PC-3 (cell line): ENCODE data around the gene GRIP2. TPM values are rescaled to one million over a fixed set of nuclear protein-coding genes. Genes with fewer than 3 reads are reported as not detected.
A peak's percentile ranks its signal among the peaks of the same experiment; 100 is the strongest.

Experiments
- ATAC-seq: fragments of 200-7000 bp; cut with Tn5 transposase; 2 replicates; pipeline ENCODE4 v1.9.1; 2020; ENCODE audit warnings: mild to moderate bottlenecking, moderate library complexity
- BruUV-seq: library from RNA; stranded (reverse); fragments of 400-500 nt; replicated peaks from 2 replicates; lab custom pipeline; 2021; lab: Mats Ljungman, UMichigan
- CTCF ChIA-PET: fragments of 300-600 bp; sonication (Branson Sonifier 250); formaldehyde crosslinking; loops from one replicate; lab custom pipeline; 2022; ENCODE audit warnings: antibody characterized with exemption; lab: Charles Lee
- POLR2A ChIA-PET: fragments of 300-600 bp; sonication (Branson Sonifier 250); formaldehyde crosslinking; loops from one replicate; lab custom pipeline; 2022; ENCODE audit warnings: antibody characterized with exemption; ENCODE audit not compliant: unreplicated experiment; lab: Charles Lee
- DNase-seq: peaks from one replicate; pipeline ENCODE4 v3.0.0-alpha.2; 2015
- H2AFZ ChIP-seq: fragments of 300-600 bp; sonication (generic); 2 replicates; pipeline ENCODE4 v1.6.0; 2016; ENCODE audit warnings: antibody characterized with exemption, low read length
- H3F3A ChIP-seq: fragments of 300-600 bp; sonication (generic); one replicate; pipeline ENCODE4 v1.6.0; 2017; ENCODE audit warnings: antibody characterized with exemption, low read length, control low read depth, mild to moderate bottlenecking; ENCODE audit not compliant: unreplicated experiment
- H3K27ac ChIP-seq: fragments of 300-600 bp; sonication (generic); 2 replicates; pipeline ENCODE4 v1.5.1; 2016; ENCODE audit warnings: mild to moderate bottlenecking, low read length
- H3K27me3 ChIP-seq: fragments of 300-600 bp; sonication (generic); 2 replicates; pipeline ENCODE4 v1.6.1; 2016; ENCODE audit warnings: low read length, mixed read lengths
- H3K36me3 ChIP-seq: fragments of 300-600 bp; sonication (generic); 2 replicates; pipeline ENCODE4 v1.6.1; 2016; ENCODE audit warnings: low read depth, mixed run types, low read length, mixed read lengths
- H3K4me1 ChIP-seq: fragments of 300-600 bp; sonication (generic); 2 replicates; pipeline ENCODE4 v1.5.1; 2016; ENCODE audit warnings: low read length; ENCODE audit not compliant: insufficient read depth
- H3K4me2 ChIP-seq: fragments of 300-600 bp; sonication (generic); 2 replicates; pipeline ENCODE4 v1.6.0; 2016; ENCODE audit warnings: low read length
- H3K4me3 ChIP-seq: fragments of 300-600 bp; sonication (generic); 2 replicates; pipeline ENCODE4 v1.5.1; 2016; ENCODE audit warnings: mild to moderate bottlenecking, low read length, mixed read lengths
- H3K79me2 ChIP-seq: fragments of 300-600 bp; sonication (generic); 2 replicates; pipeline ENCODE4 v1.6.1; 2017; ENCODE audit warnings: low read length, mixed read lengths
- H3K9ac ChIP-seq: fragments of 300-600 bp; sonication (generic); 2 replicates; pipeline ENCODE4 v1.6.0; 2016; ENCODE audit warnings: mild to moderate bottlenecking, low read length
- H3K9me2 ChIP-seq: fragments of 300-600 bp; sonication (generic); replicated peaks from 2 replicates; pipeline ENCODE4 v1.6.1; 2016; ENCODE audit warnings: mixed run types, low read length, mixed read lengths
- H3K9me3 ChIP-seq: fragments of 300-600 bp; sonication (generic); 2 replicates; pipeline ENCODE4 v1.6.1; 2016; ENCODE audit warnings: low read length, mixed read lengths
- H4K20me1 ChIP-seq: fragments of 300-600 bp; sonication (generic); 2 replicates; pipeline ENCODE4 v1.6.1; 2016; ENCODE audit warnings: low read length, mixed read lengths
- EZH2 ChIP-seq: fragments of 300-600 bp; sonication (generic); IDR thresholded peaks from one replicate; pipeline ENCODE4 v1.6.1; 2017; ENCODE audit warnings: antibody characterized with exemption, mild to moderate bottlenecking, low read length; ENCODE audit not compliant: unreplicated experiment
- EZH2phosphoT487 ChIP-seq: fragments of 300-600 bp; sonication (generic); IDR thresholded peaks from 2 replicates; pipeline ENCODE4 v1.6.1; 2018; ENCODE audit warnings: mild to moderate bottlenecking, antibody characterized with exemption, low read length, borderline replicate concordance
- intact Hi-C: fragments of 100-400 bp; cut with micrococcal nuclease; formaldehyde crosslinking; loops from 2 replicates; pipeline ENCODE4 v1.9.0; 2023
- total RNA-seq: library from RNA; depleted of rRNA; stranded (reverse); fragments of >200 nt; gene quantifications from 2 replicates; pipeline ENCODE4 v1.2.3, GENCODE V29; 2014
- TF ChIP-seq, protein P1 (sequence below): fragments of 300-600 bp; sonication (generic); conservative IDR thresholded peaks from 2 replicates; pipeline ENCODE4 v1.5.1; 2017; ENCODE audit warnings: antibody characterized with exemption, low read depth, mild to moderate bottlenecking, low read length

Gene GRIP2
- total RNA-seq, 1 experiment from 2014 or later: 0.36 TPM

DNA sequence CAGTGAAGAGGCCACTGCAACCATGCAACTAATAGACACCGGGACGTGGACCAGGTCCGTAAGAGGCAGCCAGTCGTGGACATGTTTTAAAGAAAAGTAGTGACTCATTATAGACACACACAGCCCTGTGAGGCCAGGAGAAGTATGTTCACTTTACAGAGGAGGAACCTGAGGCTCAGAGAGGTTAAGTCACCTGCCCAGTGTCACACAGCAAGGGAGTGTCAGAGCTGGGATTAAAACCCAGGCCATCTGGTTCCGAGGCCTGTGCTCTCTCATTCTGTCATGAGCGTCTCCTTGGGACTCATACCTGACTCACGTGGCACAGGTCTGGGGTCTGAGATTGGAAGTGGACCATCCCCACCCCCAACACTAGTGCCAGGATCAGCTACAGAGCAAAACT lies 28.1 kb upstream of the GRIP2 start:
- TF ChIP-seq EZH2 (no peak), EZH2phosphoT487 (no peak)
- TF ChIP-seq, protein P1, sequence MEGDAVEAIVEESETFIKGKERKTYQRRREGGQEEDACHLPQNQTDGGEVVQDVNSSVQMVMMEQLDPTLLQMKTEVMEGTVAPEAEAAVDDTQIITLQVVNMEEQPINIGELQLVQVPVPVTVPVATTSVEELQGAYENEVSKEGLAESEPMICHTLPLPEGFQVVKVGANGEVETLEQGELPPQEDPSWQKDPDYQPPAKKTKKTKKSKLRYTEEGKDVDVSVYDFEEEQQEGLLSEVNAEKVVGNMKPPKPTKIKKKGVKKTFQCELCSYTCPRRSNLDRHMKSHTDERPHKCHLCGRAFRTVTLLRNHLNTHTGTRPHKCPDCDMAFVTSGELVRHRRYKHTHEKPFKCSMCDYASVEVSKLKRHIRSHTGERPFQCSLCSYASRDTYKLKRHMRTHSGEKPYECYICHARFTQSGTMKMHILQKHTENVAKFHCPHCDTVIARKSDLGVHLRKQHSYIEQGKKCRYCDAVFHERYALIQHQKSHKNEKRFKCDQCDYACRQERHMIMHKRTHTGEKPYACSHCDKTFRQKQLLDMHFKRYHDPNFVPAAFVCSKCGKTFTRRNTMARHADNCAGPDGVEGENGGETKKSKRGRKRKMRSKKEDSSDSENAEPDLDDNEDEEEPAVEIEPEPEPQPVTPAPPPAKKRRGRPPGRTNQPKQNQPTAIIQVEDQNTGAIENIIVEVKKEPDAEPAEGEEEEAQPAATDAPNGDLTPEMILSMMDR: no peak
- no peaks in the 10 kb centered on the region for H3K27me3 ChIP-seq
- H3K4me2 ChIP-seq: no peak overlapping the region
- no peak; the same call in 1 of the 2 replicates for ATAC-seq
- H3K79me2 ChIP-seq: no peaks in the 10 kb centered on the region
- no peak overlapping the region for H2AFZ ChIP-seq
- DNase-seq: peak; percentile 7
- no peak overlapping the region for H3K9ac ChIP-seq
- H3K27ac ChIP-seq: no peak overlapping the region
- H3K4me1 ChIP-seq: peaks cover 9% of the 10 kb centered on the region; the same call in 1 of the 2 replicates
- CTCF ChIA-PET: no interaction called here
- no peaks in the 10 kb centered on the region for H3K9me3 ChIP-seq
- no peaks in the 10 kb centered on the region for H4K20me1 ChIP-seq
- POLR2A ChIA-PET: no interaction called here
- no peak overlapping the region for H3K4me3 ChIP-seq
- H3K9me2 ChIP-seq: no peaks in the 10 kb centered on the region
- intact Hi-C loops: no loop called here
- H3K36me3 ChIP-seq: no peaks in the 10 kb centered on the region
- no peaks in the 10 kb centered on the region for H3F3A ChIP-seq
- no TSS peak for BruUV-seq

DNA sequence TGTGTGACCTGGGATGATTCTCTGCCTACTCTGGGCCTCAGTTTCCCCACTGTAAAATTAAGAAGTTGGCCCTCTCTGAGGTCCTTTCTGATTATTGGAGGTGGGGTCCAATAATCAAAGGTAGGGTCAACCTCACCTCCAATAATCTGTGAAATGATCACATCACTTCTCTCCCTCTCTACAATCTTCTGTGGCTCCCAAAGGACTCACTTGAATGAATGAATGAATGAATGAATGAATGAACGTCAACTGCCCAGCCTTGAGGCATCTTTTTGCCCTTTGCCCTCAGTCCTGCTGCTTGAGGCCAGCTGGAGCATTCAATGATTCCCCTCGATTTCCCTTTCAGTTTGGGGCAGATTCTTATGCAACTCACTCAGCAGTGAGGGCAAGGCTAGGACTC lies 26.7 kb upstream of the GRIP2 start:
- no peaks in the 10 kb centered on the region for H3K36me3 ChIP-seq
- H3K27me3 ChIP-seq: no peaks in the 10 kb centered on the region
- no peak overlapping the region for H3K27ac ChIP-seq
- intact Hi-C loops: no loop called here
- no peaks in the 10 kb centered on the region for H3K79me2 ChIP-seq
- no peaks in the 10 kb centered on the region for H3F3A ChIP-seq
- no peaks in the 10 kb centered on the region for H4K20me1 ChIP-seq
- ATAC-seq (no peak), DNase-seq (no peak)
- H3K9me2 ChIP-seq: no peaks in the 10 kb centered on the region
- no peak overlapping the region for H3K9ac ChIP-seq
- ChIA-PET CTCF (no interaction called here), POLR2A (no interaction called here)
- no TSS peak for BruUV-seq
- no peak overlapping the region for H2AFZ ChIP-seq
- H3K4me2 ChIP-seq: no peak overlapping the region
- no peak overlapping the region for H3K4me3 ChIP-seq
- TF ChIP-seq EZH2: no peak
- TF ChIP-seq, protein P1: no peak
- no peak for TF ChIP-seq EZH2phosphoT487
- H3K9me3 ChIP-seq: no peaks in the 10 kb centered on the region
- H3K4me1 ChIP-seq: peaks cover 9% of the 10 kb centered on the region; the same call in 1 of the 2 replicates

DNA sequence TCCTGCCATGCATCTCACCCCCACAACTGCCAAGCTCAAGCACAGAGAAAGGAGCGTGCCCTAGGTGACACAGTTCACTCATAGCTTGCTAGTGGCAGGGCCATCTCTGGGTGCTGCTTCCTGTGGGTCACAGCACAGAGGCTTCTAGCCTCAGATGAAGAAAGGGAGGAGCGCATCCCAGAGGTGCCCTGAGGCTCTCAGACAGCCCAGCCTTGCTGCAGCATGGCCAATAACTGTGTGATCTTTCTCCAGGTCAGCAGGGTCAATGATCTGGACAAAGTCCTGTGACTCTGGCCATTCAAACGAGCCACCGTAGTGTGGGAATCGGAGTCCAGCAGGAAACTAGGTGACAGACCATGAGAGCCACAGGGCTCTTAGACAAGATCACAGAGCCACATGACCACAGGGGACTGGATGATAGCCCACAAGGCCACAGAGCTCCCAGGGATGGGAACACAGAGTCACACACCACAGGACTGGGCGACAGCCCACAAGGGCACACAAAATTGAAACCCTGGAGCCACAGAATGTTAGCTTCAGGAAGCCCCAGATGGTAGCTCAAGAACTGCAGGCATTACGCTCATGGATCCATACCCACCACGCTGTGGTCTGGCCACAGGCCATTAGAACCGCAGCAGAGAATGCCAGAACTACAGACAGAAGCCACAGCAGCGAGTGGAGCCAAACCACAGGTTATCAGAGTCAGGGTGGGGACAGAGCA lies 25.9 kb upstream of the GRIP2 start:
- TF ChIP-seq EZH2 (no peak), EZH2phosphoT487 (no peak)
- TF ChIP-seq, protein P1: no peak
- Histone ChIP-seq H3K9me2 (no peaks in the 10 kb centered on the region), H2AFZ (no peak overlapping the region), H3K79me2 (no peaks in the 10 kb centered on the region), H3K4me2 (no peak overlapping the region), H3K9ac (no peak overlapping the region), H3K36me3 (no peaks in the 10 kb centered on the region), H3K4me3 (no peak overlapping the region), H3K27ac (no peak overlapping the region), H3F3A (no peaks in the 10 kb centered on the region), H3K4me1 (peaks cover 9% of the 10 kb centered on the region; the same call in 1 of the 2 replicates), H4K20me1 (no peaks in the 10 kb centered on the region), H3K27me3 (no peaks in the 10 kb centered on the region), H3K9me3 (no peaks in the 10 kb centered on the region)
- ATAC-seq (peak; percentile 18; the same call in 1 of the 2 replicates), DNase-seq (peak; percentile 50)
- POLR2A ChIA-PET: no interaction called here
- BruUV-seq: no TSS peak
- CTCF ChIA-PET: interaction anchor here (0.9 kb wide), 1 partner anchor 18 kb away, joined by 4 read pairs; no protein-coding TSS in a partner anchor
- intact Hi-C loops: no loop called here
